ENCODE measurements around the gene SRRM4.

SRRM4 gene

GRCh38 chr12:119071638-119072231 is 90.4 kb downstream of the SRRM4 start:
- no peaks in the 10 kb centered on the region for H3K9me3 Mint-ChIP-seq
- H3K27me3 Mint-ChIP-seq: peaks cover 4% of the 10 kb centered on the region
- H3K4me1 Mint-ChIP-seq (ENCODE audit: low read depth): no peaks in the 10 kb centered on the region
- no peak overlapping the region for H3K27ac Mint-ChIP-seq
- no peak overlapping the region for H3K4me3 Mint-ChIP-seq
- H3K36me3 Mint-ChIP-seq (ENCODE audit: low read depth): no peaks in the 10 kb centered on the region

GRCh38 chr12:119072440-119072839 is 91.1 kb downstream of the SRRM4 start:
- peaks cover 4% of the 10 kb centered on the region for H3K27me3 Mint-ChIP-seq
- H3K4me1 Mint-ChIP-seq (ENCODE audit: low read depth): no peaks in the 10 kb centered on the region
- no peak overlapping the region for H3K27ac Mint-ChIP-seq
- H3K9me3 Mint-ChIP-seq: no peaks in the 10 kb centered on the region
- H3K36me3 Mint-ChIP-seq (ENCODE audit: low read depth): no peaks in the 10 kb centered on the region
- H3K4me3 Mint-ChIP-seq: no peak overlapping the region

GRCh38 chr12:119075222-119075787 is 94.0 kb downstream of the SRRM4 start:
- Mint-ChIP-seq H3K27me3 (no peaks in the 10 kb centered on the region), H3K9me3 (no peaks in the 10 kb centered on the region), H3K4me3 (no peak overlapping the region), H3K4me1 (ENCODE audit: low read depth) (no peaks in the 10 kb centered on the region), H3K36me3 (ENCODE audit: low read depth) (no peaks in the 10 kb centered on the region), H3K27ac (no peak overlapping the region)

- no peak overlapping the region for H3K4me3 Mint-ChIP-seq
These were observed 94.6 kb downstream of the SRRM4 start for GRCh38 chr12:119075918-119076317.

GRCh38 chr12:119079530-119079929 is 98.2 kb downstream of the SRRM4 start:
- H3K27ac Mint-ChIP-seq: no peak overlapping the region
- no peaks in the 10 kb centered on the region for H3K4me1 Mint-ChIP-seq (ENCODE audit: low read depth)
- H3K36me3 Mint-ChIP-seq (ENCODE audit: low read depth): no peaks in the 10 kb centered on the region
- H3K27me3 Mint-ChIP-seq: no peaks in the 10 kb centered on the region
- no peaks in the 10 kb centered on the region for H3K9me3 Mint-ChIP-seq
- no peak overlapping the region for H3K4me3 Mint-ChIP-seq

More at GRCh38 chr12:119075918-119076317, 94.6 kb downstream of the SRRM4 start:
- Mint-ChIP-seq H3K4me1 (ENCODE audit: low read depth) (no peaks in the 10 kb centered on the region), H3K36me3 (ENCODE audit: low read depth) (no peaks in the 10 kb centered on the region), H3K9me3 (no peaks in the 10 kb centered on the region), H3K27ac (no peak overlapping the region), H3K27me3 (no peaks in the 10 kb centered on the region)

GRCh38 chr12:119082016-119082415 is 100.7 kb downstream of the SRRM4 start:
- H3K4me1 Mint-ChIP-seq (ENCODE audit: low read depth): no peaks in the 10 kb centered on the region
- H3K9me3 Mint-ChIP-seq: no peaks in the 10 kb centered on the region
- no peaks in the 10 kb centered on the region for H3K36me3 Mint-ChIP-seq (ENCODE audit: low read depth)
- H3K27me3 Mint-ChIP-seq: no peaks in the 10 kb centered on the region
- no peak overlapping the region for H3K4me3 Mint-ChIP-seq
- no peak overlapping the region for H3K27ac Mint-ChIP-seq

GRCh38 chr12:119082496-119082895 is 101.2 kb downstream of the SRRM4 start:
- no peak overlapping the region for H3K27ac Mint-ChIP-seq
- no peak overlapping the region for H3K4me3 Mint-ChIP-seq
- no peaks in the 10 kb centered on the region for H3K36me3 Mint-ChIP-seq (ENCODE audit: low read depth)
- no peaks in the 10 kb centered on the region for H3K4me1 Mint-ChIP-seq (ENCODE audit: low read depth)
- no peaks in the 10 kb centered on the region for H3K9me3 Mint-ChIP-seq
- H3K27me3 Mint-ChIP-seq: no peaks in the 10 kb centered on the region

GRCh38 chr12:119088685-119089379 is 107.5 kb downstream of the SRRM4 start:
- H3K27me3 Mint-ChIP-seq: no peaks in the 10 kb centered on the region

GRCh38 chr12:119089380-119090013 is 108.2 kb downstream of the SRRM4 start:
- Mint-ChIP-seq H3K4me3 (no peak overlapping the region), H3K27me3 (no peaks in the 10 kb centered on the region), H3K4me1 (ENCODE audit: low read depth) (no peaks in the 10 kb centered on the region), H3K27ac (no peak overlapping the region), H3K36me3 (ENCODE audit: low read depth) (no peaks in the 10 kb centered on the region), H3K9me3 (no peaks in the 10 kb centered on the region)

More at GRCh38 chr12:119088685-119089379, 107.5 kb downstream of the SRRM4 start:
- Mint-ChIP-seq H3K27ac (no peak overlapping the region), H3K9me3 (no peaks in the 10 kb centered on the region), H3K4me1 (ENCODE audit: low read depth) (no peaks in the 10 kb centered on the region), H3K4me3 (no peak overlapping the region), H3K36me3 (ENCODE audit: low read depth) (no peaks in the 10 kb centered on the region)

GRCh38 chr12:119090276-119090675 is 108.9 kb downstream of the SRRM4 start:
- Mint-ChIP-seq H3K4me3 (no peak overlapping the region), H3K27ac (no peak overlapping the region), H3K9me3 (no peaks in the 10 kb centered on the region), H3K4me1 (ENCODE audit: low read depth) (no peaks in the 10 kb centered on the region), H3K27me3 (no peaks in the 10 kb centered on the region), H3K36me3 (ENCODE audit: low read depth) (no peaks in the 10 kb centered on the region)

GRCh38 chr12:119090865-119091264 is 109.5 kb downstream of the SRRM4 start:
- H3K36me3 Mint-ChIP-seq (ENCODE audit: low read depth): no peaks in the 10 kb centered on the region
- H3K4me3 Mint-ChIP-seq: no peak overlapping the region
- no peaks in the 10 kb centered on the region for H3K9me3 Mint-ChIP-seq
- H3K27ac Mint-ChIP-seq: no peak overlapping the region
- H3K4me1 Mint-ChIP-seq (ENCODE audit: low read depth): no peaks in the 10 kb centered on the region
- no peaks in the 10 kb centered on the region for H3K27me3 Mint-ChIP-seq

- Mint-ChIP-seq H3K4me3 (no peak overlapping the region), H3K36me3 (ENCODE audit: low read depth) (no peaks in the 10 kb centered on the region)
These were observed 115.3 kb downstream of the SRRM4 start for GRCh38 chr12:119096429-119097202.

GRCh38 chr12:119100933-119101332 is 119.6 kb downstream of the SRRM4 start:
- Mint-ChIP-seq H3K27me3 (no peaks in the 10 kb centered on the region), H3K4me1 (ENCODE audit: low read depth) (no peaks in the 10 kb centered on the region)

More at GRCh38 chr12:119096429-119097202, 115.3 kb downstream of the SRRM4 start:
- H3K27ac Mint-ChIP-seq: no peak overlapping the region
- H3K4me1 Mint-ChIP-seq (ENCODE audit: low read depth): no peaks in the 10 kb centered on the region
- no peaks in the 10 kb centered on the region for H3K27me3 Mint-ChIP-seq
- H3K9me3 Mint-ChIP-seq: peaks cover 10% of the 10 kb centered on the region

GRCh38 chr12:119102274-119102673 is 120.9 kb downstream of the SRRM4 start:
- Mint-ChIP-seq H3K27me3 (no peaks in the 10 kb centered on the region), H3K4me1 (ENCODE audit: low read depth) (no peaks in the 10 kb centered on the region), H3K9me3 (peaks cover 10% of the 10 kb centered on the region), H3K27ac (no peak overlapping the region), H3K36me3 (ENCODE audit: low read depth) (no peaks in the 10 kb centered on the region), H3K4me3 (no peak overlapping the region)

More at GRCh38 chr12:119100933-119101332, 119.6 kb downstream of the SRRM4 start:
- no peaks in the 10 kb centered on the region for H3K36me3 Mint-ChIP-seq (ENCODE audit: low read depth)
- no peak overlapping the region for H3K4me3 Mint-ChIP-seq
- peaks cover 10% of the 10 kb centered on the region for H3K9me3 Mint-ChIP-seq
- no peak overlapping the region for H3K27ac Mint-ChIP-seq

Measured in stimulated activated naive CD8-positive, alpha-beta T cell treated with anti-CD3 and anti-CD28 coated beads, Interleukin-15, Interleukin-2, amounts not matched to agents 100 ng/mL and 50 ng/mL, for 24 hours (primary cell).